DOHH2 (cell line): ENCODE measurements around the gene ZMYND12.
"Not testable (repeated sequence)": the region's sequence is repeated elsewhere in the genome, so short reads cannot be mapped to it uniquely, and the experiment has no call there.

Experiments
- H3F3A ChIP-seq: fragments of 200-600 bp; sonication (generic), shearing (Covaris generic); 2 replicates; pipeline ENCODE4 v1.6.0; 2016; ENCODE audit warnings: antibody characterized with exemption, mild to moderate bottlenecking; ENCODE audit not compliant: control insufficient read depth, insufficient read depth
- H3K27ac ChIP-seq: fragments of 200-600 bp; sonication (generic); 2 replicates; pipeline ENCODE4 v1.5.1; 2014; ENCODE audit warnings: low read depth, mild to moderate bottlenecking, low read length, moderate library complexity
- H3K27me3 ChIP-seq: fragments of 200-600 bp; sonication (generic); 2 replicates; pipeline ENCODE4 v1.6.1; 2014; ENCODE audit warnings: mild to moderate bottlenecking, low read length, mixed read lengths; ENCODE audit not compliant: control insufficient read depth
- H3K36me3 ChIP-seq: fragments of 200-600 bp; sonication (generic); 2 replicates; pipeline ENCODE4 v1.6.1; 2014; ENCODE audit warnings: mild to moderate bottlenecking, low read length, moderate library complexity, mixed read lengths; ENCODE audit not compliant: control insufficient read depth
- H3K4me1 ChIP-seq: fragments of 200-600 bp; sonication (generic); 2 replicates; pipeline ENCODE4 v1.6.1; 2014; ENCODE audit warnings: mild to moderate bottlenecking, low read length, mixed read lengths; ENCODE audit not compliant: control insufficient read depth
- H3K4me2 ChIP-seq: fragments of 200-600 bp; sonication (generic); 2 replicates; pipeline ENCODE4 v1.6.0; 2014; ENCODE audit warnings: mild to moderate bottlenecking, low read length, moderate library complexity
- H3K4me3 ChIP-seq: fragments of 200-600 bp; sonication (generic); 2 replicates; pipeline ENCODE4 v1.5.1; 2014; ENCODE audit warnings: mild to moderate bottlenecking, low read length, mixed read lengths
- H3K79me2 ChIP-seq: fragments of 200-600 bp; sonication (generic); 2 replicates; pipeline ENCODE4 v1.6.1; 2014; ENCODE audit warnings: mild to moderate bottlenecking, low read length, mixed read lengths; ENCODE audit not compliant: control insufficient read depth
- H3K9me2 ChIP-seq: fragments of 200-600 bp; sonication (generic); replicated peaks from 2 replicates; pipeline ENCODE4 v1.6.1; 2014; ENCODE audit warnings: mild to moderate bottlenecking, low read length, mixed read lengths; ENCODE audit not compliant: control insufficient read depth
- H3K9me3 ChIP-seq: fragments of 200-600 bp; sonication (generic); 2 replicates; pipeline ENCODE4 v1.6.1; 2014; ENCODE audit warnings: antibody characterized with exemption, low read length, mixed read lengths; ENCODE audit not compliant: control insufficient read depth, insufficient read depth
- H4K20me1 ChIP-seq: fragments of 200-600 bp; sonication (generic); 2 replicates; pipeline ENCODE4 v1.6.0; 2014; ENCODE audit warnings: low read depth, mild to moderate bottlenecking, antibody characterized with exemption, low read length, moderate library complexity; ENCODE audit not compliant: control insufficient read depth, insufficient read depth
- CTCF ChIP-seq: fragments of 200-600 bp; sonication (generic); IDR thresholded peaks from one replicate; pipeline ENCODE4 v1.5.1; 2014; ENCODE audit warnings: antibody characterized with exemption, mild to moderate bottlenecking, low read depth, low read length; ENCODE audit not compliant: poor library complexity, severe bottlenecking
- EZH2phosphoT487 ChIP-seq: fragments of 200-600 bp; sonication (generic); IDR thresholded peaks from 2 replicates; pipeline ENCODE4 v1.6.1; 2017; ENCODE audit warnings: borderline replicate concordance, mild to moderate bottlenecking, antibody characterized with exemption, low read length, moderate library complexity, mixed read lengths

ZMYND12 gene

GRCh38 chr1:42479621-42480020 lies 23.8 kb upstream of the ZMYND12 start:
- H3K4me2 ChIP-seq: no peak overlapping the region
- H4K20me1 ChIP-seq: no peaks in the 10 kb centered on the region
- H3K9me2 ChIP-seq: no peaks in the 10 kb centered on the region
- H3K27me3 ChIP-seq: no peaks in the 10 kb centered on the region; the same call in 1 of the 2 replicates
- no peaks in the 10 kb centered on the region for H3K36me3 ChIP-seq
- H3K27ac ChIP-seq: no peak overlapping the region
- no peaks in the 10 kb centered on the region for H3K9me3 ChIP-seq
- H3K4me3 ChIP-seq: no peak overlapping the region
- no peaks in the 10 kb centered on the region for H3K79me2 ChIP-seq
- TF ChIP-seq EZH2phosphoT487 (no peak), CTCF (no peak)
- no peaks in the 10 kb centered on the region for H3K4me1 ChIP-seq
- H3F3A ChIP-seq: no peaks in the 10 kb centered on the region

GRCh38 chr1:42477775-42478174 lies 22.0 kb upstream of the ZMYND12 start:
- H3F3A ChIP-seq: no peaks in the 10 kb centered on the region
- no peaks in the 10 kb centered on the region for H3K36me3 ChIP-seq
- peaks cover 4% of the 10 kb centered on the region for H3K27me3 ChIP-seq
- H3K9me2 ChIP-seq: no peaks in the 10 kb centered on the region
- no peaks in the 10 kb centered on the region for H3K4me1 ChIP-seq
- H4K20me1 ChIP-seq: no peaks in the 10 kb centered on the region
- no peak overlapping the region for H3K4me3 ChIP-seq
- TF ChIP-seq EZH2phosphoT487 (no peak), CTCF (no peak)
- H3K27ac ChIP-seq: no peak overlapping the region
- H3K79me2 ChIP-seq: no peaks in the 10 kb centered on the region
- no peak overlapping the region for H3K4me2 ChIP-seq
- H3K9me3 ChIP-seq: no peaks in the 10 kb centered on the region

- not testable (repeated sequence) for H3K27ac ChIP-seq, H3K4me3 ChIP-seq
These were observed 21.5 kb upstream of the ZMYND12 start for GRCh38 chr1:42477354-42477753.

GRCh38 chr1:42476605-42477004 lies 20.8 kb upstream of the ZMYND12 start:
- Histone ChIP-seq H3K9me3 (no peaks in the 10 kb centered on the region), H3F3A (no peaks in the 10 kb centered on the region), H3K4me2 (no peak overlapping the region), H3K4me3 (no peak overlapping the region), H3K79me2 (no peaks in the 10 kb centered on the region), H3K9me2 (no peaks in the 10 kb centered on the region), H3K36me3 (no peaks in the 10 kb centered on the region), H3K27me3 (peaks cover 4% of the 10 kb centered on the region), H3K4me1 (no peaks in the 10 kb centered on the region), H3K27ac (no peak overlapping the region), H4K20me1 (no peaks in the 10 kb centered on the region)
- TF ChIP-seq CTCF (no peak), EZH2phosphoT487 (no peak)

More at GRCh38 chr1:42477354-42477753, 21.5 kb upstream of the ZMYND12 start:
- not testable (repeated sequence) for H3K79me2 ChIP-seq, H3K27me3 ChIP-seq, H3K36me3 ChIP-seq, H3K9me3 ChIP-seq, H3K4me1 ChIP-seq, H3K4me2 ChIP-seq, H3F3A ChIP-seq, H4K20me1 ChIP-seq, H3K9me2 ChIP-seq
